ENCODE measurements around the gene RYR1.
"Not testable (repeated sequence)": the region's sequence is repeated elsewhere in the genome, so short reads cannot be mapped to it uniquely, and the experiment has no call there.

The RYR1 gene

DNA sequence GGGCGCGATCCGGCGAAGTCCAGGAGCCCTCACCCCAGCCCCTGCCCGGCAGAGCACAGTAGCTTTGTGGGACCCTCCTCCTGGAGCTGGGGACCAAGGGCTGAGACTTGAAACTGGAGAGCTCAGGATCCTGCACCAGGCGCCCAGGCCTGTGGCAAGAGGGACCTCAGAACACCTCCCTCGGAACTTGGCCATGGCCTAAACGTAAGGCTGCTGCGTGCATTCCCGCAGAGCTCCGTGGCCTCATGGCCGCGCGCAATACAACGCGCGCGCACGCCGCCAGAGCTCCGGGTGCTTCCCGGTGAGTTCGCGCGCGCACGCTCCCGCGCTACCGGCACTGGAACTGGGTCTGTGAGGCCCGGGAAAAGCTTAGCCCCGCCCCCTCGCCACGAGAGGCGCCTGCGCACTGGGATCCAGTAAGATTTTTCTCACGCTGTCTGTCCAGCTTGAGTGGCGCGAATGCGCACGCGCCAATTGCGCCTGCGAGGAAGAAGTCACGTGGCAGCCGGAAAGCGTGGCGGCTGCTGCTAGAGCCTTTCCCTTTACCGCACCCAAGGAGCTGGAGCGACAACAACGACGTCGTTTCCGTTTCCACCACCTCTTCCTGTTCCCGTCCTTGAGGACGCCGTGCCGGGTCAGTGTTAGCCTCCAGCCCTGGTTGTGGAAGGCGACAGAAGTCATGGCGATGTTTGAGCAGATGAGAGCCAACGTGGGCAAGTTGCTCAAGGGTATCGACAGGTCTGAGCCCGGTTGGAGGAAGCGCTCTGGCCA is 185.3 kb downstream of the RYR1 start, which contains the start of gene EIF3K:
EIF3K (plus strand) TSS at position 599 of the 771 bp plus-strand sequence; CDS start at position 680, 81 bp downstream.
- peak; percentile 97 for DNase-seq (ENCODE audit: low read depth)
- TF ChIP-seq, protein P1, sequence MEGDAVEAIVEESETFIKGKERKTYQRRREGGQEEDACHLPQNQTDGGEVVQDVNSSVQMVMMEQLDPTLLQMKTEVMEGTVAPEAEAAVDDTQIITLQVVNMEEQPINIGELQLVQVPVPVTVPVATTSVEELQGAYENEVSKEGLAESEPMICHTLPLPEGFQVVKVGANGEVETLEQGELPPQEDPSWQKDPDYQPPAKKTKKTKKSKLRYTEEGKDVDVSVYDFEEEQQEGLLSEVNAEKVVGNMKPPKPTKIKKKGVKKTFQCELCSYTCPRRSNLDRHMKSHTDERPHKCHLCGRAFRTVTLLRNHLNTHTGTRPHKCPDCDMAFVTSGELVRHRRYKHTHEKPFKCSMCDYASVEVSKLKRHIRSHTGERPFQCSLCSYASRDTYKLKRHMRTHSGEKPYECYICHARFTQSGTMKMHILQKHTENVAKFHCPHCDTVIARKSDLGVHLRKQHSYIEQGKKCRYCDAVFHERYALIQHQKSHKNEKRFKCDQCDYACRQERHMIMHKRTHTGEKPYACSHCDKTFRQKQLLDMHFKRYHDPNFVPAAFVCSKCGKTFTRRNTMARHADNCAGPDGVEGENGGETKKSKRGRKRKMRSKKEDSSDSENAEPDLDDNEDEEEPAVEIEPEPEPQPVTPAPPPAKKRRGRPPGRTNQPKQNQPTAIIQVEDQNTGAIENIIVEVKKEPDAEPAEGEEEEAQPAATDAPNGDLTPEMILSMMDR (IDR thresholded peaks at IDR 0.05; ENCODE audit: control insufficient read depth, extremely low read depth, insufficient read depth), result no peak
- H3K4me3 ChIP-seq (ENCODE audit: low read depth, low read length), result peak within 1 kb of the TSS; percentile 100

DNA sequence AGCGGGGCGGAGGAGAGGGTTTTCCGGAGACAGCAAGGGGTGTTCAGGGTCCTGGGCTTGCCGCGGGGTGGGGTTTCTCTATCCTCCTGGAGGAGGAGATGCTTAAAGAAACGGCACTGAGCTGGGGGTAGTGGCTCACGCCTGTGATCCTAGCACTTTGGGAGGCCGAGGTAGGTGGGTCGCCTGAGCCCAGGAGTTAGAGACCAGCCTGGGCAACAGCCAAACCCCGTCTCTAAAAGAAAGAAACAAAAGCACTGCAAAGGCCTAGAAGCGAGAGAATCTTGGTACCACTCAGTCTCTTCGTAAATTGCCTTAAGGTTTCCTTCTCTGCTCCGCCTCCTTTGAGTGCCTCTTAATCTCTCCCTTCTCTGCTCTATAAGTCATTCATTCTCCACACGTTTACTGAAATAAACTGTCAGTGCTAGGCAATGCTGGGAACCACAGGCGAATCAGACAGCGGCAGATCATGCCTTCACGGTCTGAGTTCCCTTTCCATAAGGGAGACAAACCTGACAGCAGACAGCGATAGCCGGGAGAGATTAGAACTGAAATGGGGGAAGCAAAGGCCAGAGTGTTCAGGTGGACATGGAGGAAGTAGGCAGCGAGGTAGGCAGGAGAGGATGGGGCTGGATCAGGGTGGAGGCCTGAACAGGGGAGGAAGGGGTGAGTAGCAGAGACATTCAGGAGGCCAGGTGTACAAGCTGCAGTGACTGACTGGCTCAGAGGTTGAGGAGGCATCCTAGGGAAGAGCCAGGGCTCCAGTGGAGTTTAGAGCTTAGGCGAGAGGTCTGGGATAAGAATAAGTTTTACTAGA is 186.1 kb downstream of the RYR1 start:
- TF ChIP-seq, protein P1 (IDR thresholded peaks at IDR 0.05; ENCODE audit: control insufficient read depth, extremely low read depth, insufficient read depth), result no peak
- DNase-seq (ENCODE audit: low read depth), result no peak
- H3K4me3 ChIP-seq (ENCODE audit: low read depth, low read length), result peak overlapping the region; percentile 100

DNA sequence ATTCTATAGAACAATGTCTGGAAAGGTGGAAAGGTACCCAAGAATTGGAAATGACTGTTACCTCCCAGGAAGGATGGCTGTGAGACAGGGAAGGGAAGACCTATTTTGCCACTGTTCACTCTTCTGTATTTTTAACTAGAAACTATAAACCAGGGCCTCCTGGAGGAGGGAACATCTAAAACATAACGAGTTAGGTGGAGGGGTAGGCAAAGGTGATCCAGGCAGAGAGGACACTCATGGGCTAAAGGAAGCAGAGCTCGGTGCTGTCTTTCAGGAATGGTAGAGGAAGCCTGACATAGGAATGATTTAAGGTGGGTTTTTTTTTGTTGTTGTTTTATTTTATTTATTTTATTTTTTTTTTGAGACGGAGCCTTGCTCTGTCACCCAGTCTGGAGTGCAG is 191.3 kb downstream of the RYR1 start:
- DNase-seq (ENCODE audit: low read depth), result no peak
- TF ChIP-seq, protein P1 (IDR thresholded peaks at IDR 0.05; ENCODE audit: control insufficient read depth, extremely low read depth, insufficient read depth), result no peak

DNA sequence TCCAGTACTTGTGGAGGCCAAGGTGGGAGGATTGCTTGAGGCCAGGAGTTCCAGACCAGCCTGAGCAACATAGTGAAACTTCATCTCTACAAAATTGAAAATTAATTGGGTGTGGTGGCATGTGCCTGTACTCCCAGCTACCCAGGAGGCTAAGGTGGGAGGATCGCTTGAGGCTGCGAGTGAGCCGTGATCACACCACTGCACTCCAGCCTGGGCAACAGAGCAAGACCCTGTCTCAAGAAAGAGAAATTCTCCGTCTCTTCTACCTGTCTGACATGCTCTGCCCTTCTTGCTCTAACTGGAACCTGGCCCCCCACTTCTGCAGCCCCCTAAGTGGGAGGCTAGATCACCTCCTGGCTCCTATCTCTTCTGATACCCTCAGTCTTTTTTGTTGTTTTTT is 192.9 kb downstream of the RYR1 start:
- DNase-seq (ENCODE audit: low read depth), result no peak
- TF ChIP-seq, protein P1 (IDR thresholded peaks at IDR 0.05; ENCODE audit: control insufficient read depth, extremely low read depth, insufficient read depth), result no peak
- H3K4me3 ChIP-seq (ENCODE audit: low read depth, low read length), result no peak overlapping the region

More for the DNA sequence above, 191.3 kb downstream of the RYR1 start:
- no peak overlapping the region for H3K4me3 ChIP-seq (ENCODE audit: low read depth, low read length)

DNA sequence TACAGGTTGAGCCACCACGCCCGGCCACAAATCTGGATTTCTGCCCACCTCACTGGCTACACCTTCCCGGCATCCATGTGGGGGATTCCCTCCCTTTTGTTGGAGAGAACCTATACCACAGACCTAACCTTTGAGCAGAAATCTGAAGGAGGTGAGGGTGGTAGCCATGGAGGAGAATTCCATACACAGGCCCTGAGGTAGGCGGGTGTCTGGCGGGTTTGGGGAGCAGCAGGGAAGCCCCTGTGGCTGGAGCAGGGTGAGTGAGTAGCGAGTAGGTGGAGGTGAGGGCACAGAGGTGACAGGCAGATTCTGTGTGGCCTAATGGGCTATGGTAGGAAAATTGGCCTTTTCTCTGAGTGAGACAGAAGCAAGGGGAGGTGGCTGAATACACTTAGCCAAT is 196.1 kb downstream of the RYR1 start:
- TF ChIP-seq, protein P1 (IDR thresholded peaks at IDR 0.05; ENCODE audit: control insufficient read depth, extremely low read depth, insufficient read depth), result no peak
- no peak overlapping the region for H3K4me3 ChIP-seq (ENCODE audit: low read depth, low read length)
- no peak for DNase-seq (ENCODE audit: low read depth)

DNA sequence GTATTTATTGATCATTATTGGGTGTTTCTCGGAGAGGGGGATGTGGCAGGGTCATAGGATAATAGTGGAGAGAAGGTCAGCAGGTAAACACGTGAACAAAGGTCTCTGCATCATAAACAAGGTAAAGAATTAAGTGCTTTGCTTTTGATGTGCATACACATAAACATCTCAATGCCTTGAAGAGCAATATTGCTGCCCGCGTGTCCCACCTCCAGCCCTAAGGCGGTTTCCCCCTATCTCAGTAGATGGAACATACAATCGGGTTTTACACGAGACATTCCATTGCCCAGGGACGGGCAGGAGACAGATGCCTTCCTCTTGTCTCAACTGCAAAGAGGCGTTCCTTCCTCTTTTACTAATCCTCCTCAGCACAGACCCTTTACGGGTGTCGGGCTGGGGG is 197.8 kb downstream of the RYR1 start:
- H3K4me3 ChIP-seq (ENCODE audit: low read depth, low read length); DNase-seq (ENCODE audit: low read depth): not testable (repeated sequence)

DNA sequence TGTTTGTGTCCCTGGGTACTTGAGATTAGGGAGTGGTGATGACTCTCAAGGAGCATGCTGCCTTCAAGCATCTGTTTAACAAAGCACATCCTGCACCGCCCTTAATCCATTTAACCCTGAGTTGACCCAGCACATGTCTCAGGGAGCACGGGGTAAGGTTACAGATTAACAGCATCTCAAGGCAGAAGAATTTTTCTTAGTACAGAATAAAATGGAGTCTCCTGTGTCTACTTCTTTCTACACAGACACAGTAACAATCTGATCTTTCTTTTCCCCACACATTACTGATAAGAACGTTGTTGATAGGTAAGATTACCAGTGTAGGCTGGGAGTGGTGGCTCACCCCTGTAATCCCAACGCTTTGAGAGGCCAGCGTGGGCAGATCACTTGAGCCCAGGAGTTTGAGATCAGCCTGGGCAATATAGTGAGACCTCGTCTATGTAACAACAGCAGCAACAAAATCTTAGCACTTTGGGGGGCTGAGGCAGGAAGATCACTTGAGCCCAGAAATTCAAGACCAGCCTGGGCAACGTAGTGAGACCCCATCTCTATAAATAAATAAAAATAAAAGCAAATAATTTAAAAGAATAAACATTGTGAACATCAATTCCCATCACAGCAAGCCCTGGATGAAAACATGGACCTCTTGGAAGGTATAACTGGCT is 198.5 kb downstream of the RYR1 start:
- not testable (repeated sequence) for DNase-seq (ENCODE audit: low read depth); H3K4me3 ChIP-seq (ENCODE audit: low read depth, low read length)
